NB4 (cell line): Measurements from ENCODE around the gene S100A7A.

Experiments used
- POLR2A ChIP-seq: IDR thresholded peaks from 2 replicates; pipeline ENCODE4 v1.6.1; 2011; ENCODE audit warnings: mild to moderate bottlenecking; ENCODE audit not compliant: insufficient read length; ENCODE audit errors: extremely low read depth
- TF ChIP-seq, protein P1 (sequence below): IDR thresholded peaks from one replicate; pipeline ENCODE4 v1.5.1; 2012; ENCODE audit warnings: low read depth, low read length
- TF ChIP-seq, protein P2 (sequence below): IDR thresholded peaks from 2 replicates; pipeline ENCODE4 v1.6.1; 2011; ENCODE audit warnings: low read depth, low read length

DNA sequence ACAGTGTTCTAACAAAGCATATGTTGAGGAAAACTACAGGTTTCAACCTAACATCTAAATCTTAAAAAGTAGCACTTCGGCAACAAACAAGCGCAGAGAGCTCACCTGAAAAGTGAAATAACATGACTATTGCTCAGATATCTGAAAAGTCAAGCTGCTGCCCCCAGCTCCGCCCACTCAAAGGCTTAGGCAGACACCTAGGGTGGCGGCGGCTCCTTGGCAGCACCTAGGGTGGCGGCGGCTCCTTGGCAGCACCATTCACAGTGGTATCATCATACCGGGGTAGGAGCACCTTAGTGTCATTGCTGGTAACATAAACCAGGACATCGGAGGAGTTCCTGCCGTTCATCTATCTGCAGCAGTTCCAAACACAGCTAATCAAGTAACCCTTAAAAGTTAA, 36.7 kb upstream of the S100A7A start:
- TF ChIP-seq, protein P1, sequence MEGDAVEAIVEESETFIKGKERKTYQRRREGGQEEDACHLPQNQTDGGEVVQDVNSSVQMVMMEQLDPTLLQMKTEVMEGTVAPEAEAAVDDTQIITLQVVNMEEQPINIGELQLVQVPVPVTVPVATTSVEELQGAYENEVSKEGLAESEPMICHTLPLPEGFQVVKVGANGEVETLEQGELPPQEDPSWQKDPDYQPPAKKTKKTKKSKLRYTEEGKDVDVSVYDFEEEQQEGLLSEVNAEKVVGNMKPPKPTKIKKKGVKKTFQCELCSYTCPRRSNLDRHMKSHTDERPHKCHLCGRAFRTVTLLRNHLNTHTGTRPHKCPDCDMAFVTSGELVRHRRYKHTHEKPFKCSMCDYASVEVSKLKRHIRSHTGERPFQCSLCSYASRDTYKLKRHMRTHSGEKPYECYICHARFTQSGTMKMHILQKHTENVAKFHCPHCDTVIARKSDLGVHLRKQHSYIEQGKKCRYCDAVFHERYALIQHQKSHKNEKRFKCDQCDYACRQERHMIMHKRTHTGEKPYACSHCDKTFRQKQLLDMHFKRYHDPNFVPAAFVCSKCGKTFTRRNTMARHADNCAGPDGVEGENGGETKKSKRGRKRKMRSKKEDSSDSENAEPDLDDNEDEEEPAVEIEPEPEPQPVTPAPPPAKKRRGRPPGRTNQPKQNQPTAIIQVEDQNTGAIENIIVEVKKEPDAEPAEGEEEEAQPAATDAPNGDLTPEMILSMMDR = no peak
- no peak for TF ChIP-seq POLR2A
- TF ChIP-seq, protein P2, sequence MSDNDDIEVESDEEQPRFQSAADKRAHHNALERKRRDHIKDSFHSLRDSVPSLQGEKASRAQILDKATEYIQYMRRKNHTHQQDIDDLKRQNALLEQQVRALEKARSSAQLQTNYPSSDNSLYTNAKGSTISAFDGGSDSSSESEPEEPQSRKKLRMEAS = no peak
